OCI-LY7 (cell line): ENCODE measurements around the gene CIC. TPM values are rescaled to one million over a fixed set of nuclear protein-coding genes. Genes with fewer than 3 reads are reported as not detected.
A peak's percentile ranks its signal among the peaks of the same experiment; 100 is the strongest.

ENCODE experiments used
- BruUV-seq: library from RNA; stranded (reverse); fragments of 400-500 nt; replicated peaks from 2 replicates; lab custom pipeline; 2021; lab: Mats Ljungman, UMichigan
- CTCF ChIA-PET: fragments of 300-600 bp; sonication (Branson Sonifier 250); formaldehyde crosslinking; loops from one replicate; lab custom pipeline; 2022; ENCODE audit warnings: antibody characterized with exemption; ENCODE audit not compliant: unreplicated experiment; lab: Charles Lee
- POLR2A ChIA-PET: fragments of 300-600 bp; sonication (Branson Sonifier 250); formaldehyde crosslinking; loops from one replicate; lab custom pipeline; 2022; ENCODE audit warnings: antibody characterized with exemption; lab: Charles Lee
- DNase-seq: peaks from one replicate; pipeline ENCODE4 v3.0.0-alpha.2; 2015; ENCODE audit warnings: low spot score
- H2AFZ ChIP-seq: fragments of 200-600 bp; sonication (generic), shearing (Covaris generic); 2 replicates; pipeline ENCODE4 v1.6.1; 2014; ENCODE audit warnings: mild to moderate bottlenecking, antibody characterized with exemption, low read length, moderate library complexity
- H3K27ac ChIP-seq: fragments of 200-600 bp; sonication (generic); 2 replicates; pipeline ENCODE4 v1.5.1; 2014; ENCODE audit warnings: mixed run types, low read depth, mild to moderate bottlenecking, moderate library complexity, low read length, inconsistent platforms; ENCODE audit not compliant: poor library complexity, severe bottlenecking
- H3K36me3 ChIP-seq: fragments of 200-600 bp; sonication (generic); 2 replicates; pipeline ENCODE4 v1.6.1; 2014; ENCODE audit warnings: mild to moderate bottlenecking, antibody characterized with exemption, low read length, moderate library complexity, mixed read lengths; ENCODE audit not compliant: insufficient read depth
- H3K4me1 ChIP-seq: fragments of 200-600 bp; sonication (generic); 2 replicates; pipeline ENCODE4 v1.5.1; 2014; ENCODE audit warnings: mild to moderate bottlenecking, low read length; ENCODE audit not compliant: insufficient read depth, poor library complexity, severe bottlenecking
- H3K4me2 ChIP-seq: fragments of 200-600 bp; sonication (generic); 2 replicates; pipeline ENCODE4 v1.6.1; 2014; ENCODE audit warnings: mild to moderate bottlenecking, low read length
- H3K4me3 ChIP-seq: fragments of 200-600 bp; sonication (generic); 2 replicates; pipeline ENCODE4 v1.5.1; 2014; ENCODE audit warnings: mild to moderate bottlenecking, low read depth, low read length; ENCODE audit not compliant: poor library complexity, severe bottlenecking
- H3K79me2 ChIP-seq: fragments of 200-600 bp; sonication (generic); 2 replicates; pipeline ENCODE4 v1.6.1; 2016; ENCODE audit warnings: low read depth, mild to moderate bottlenecking, low read length, moderate library complexity, mixed read lengths; ENCODE audit not compliant: insufficient read depth
- H3K9me2 ChIP-seq: fragments of 200-600 bp; sonication (generic); 2 replicates; pipeline ENCODE4 v1.6.1; 2016; ENCODE audit warnings: mild to moderate bottlenecking, low read length, mixed read lengths; ENCODE audit not compliant: insufficient read depth
- H3K9me3 ChIP-seq: fragments of 200-600 bp; sonication (generic); 2 replicates; pipeline ENCODE4 v1.6.1; 2014; ENCODE audit warnings: mild to moderate bottlenecking, mixed run types, low read length, mixed read lengths
- H4K20me1 ChIP-seq: fragments of 200-600 bp; sonication (generic); 2 replicates; pipeline ENCODE4 v1.6.1; 2014; ENCODE audit warnings: mild to moderate bottlenecking, antibody characterized with exemption, low read length, moderate library complexity, mixed read lengths; ENCODE audit not compliant: insufficient read depth
- EZH2phosphoT487 ChIP-seq: fragments of 200-600 bp; sonication (generic); IDR thresholded peaks from 2 replicates; pipeline ENCODE4 v1.6.1; 2018; ENCODE audit warnings: low read depth, borderline replicate concordance, mild to moderate bottlenecking, mixed run types, antibody characterized with exemption, low read length, moderate library complexity, mixed read lengths
- intact Hi-C: fragments of 100-400 bp; cut with micrococcal nuclease; formaldehyde crosslinking; loops from one replicate; pipeline ENCODE4 v1.10.0; 2022; ENCODE audit not compliant: unreplicated experiment
- total RNA-seq, 2 experiments: library from RNA; depleted of rRNA in 1 of 2; stranded (reverse); fragments of >200 nt in 1 of 2; shearing (Covaris generic) in 1 of 2; gene quantifications; 2 replicates each; pipeline ENCODE4 v1.2.3, GENCODE V29; 2014 to 2022
- TF ChIP-seq, protein P1 (sequence below): fragments of 200-600 bp; sonication (generic); conservative IDR thresholded peaks from 2 replicates; pipeline ENCODE4 v1.5.1; 2014; ENCODE audit warnings: mild to moderate bottlenecking, antibody characterized with exemption, low read length, moderate library complexity, mixed read lengths

The CIC gene
- total RNA-seq, 2 experiments from 2014 or later: 26.8 to 48.2 TPM

DNA sequence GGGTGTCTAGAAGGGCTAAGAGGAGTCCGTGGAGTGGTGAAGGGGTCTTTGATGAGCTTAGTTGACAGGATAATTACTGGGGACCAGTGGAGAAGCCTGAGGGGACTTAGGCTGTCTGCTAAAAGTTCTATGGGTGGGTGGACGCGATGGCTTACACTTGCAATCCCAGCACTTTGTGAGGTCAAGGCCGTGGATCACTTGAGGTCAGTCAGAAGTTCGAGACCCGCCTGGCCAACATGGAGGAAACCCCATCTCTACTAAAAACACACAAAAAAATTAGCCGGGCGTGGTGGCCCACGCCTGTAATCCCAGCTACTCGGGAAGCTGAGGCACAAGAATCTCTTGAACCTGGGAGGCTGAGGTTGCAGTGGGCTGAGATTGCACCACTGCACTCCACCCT, 23.8 kb upstream of the CIC start:
- ChIA-PET POLR2A (interaction anchor here (1.2 kb wide), 1 partner anchor 53 kb away, joined by 3 read pairs; no protein-coding TSS in a partner anchor), CTCF (no interaction called here)
- peak overlapping the region; percentile 92 for H3K4me3 ChIP-seq
- peaks cover 18% of the 10 kb centered on the region for H3K79me2 ChIP-seq
- peaks cover 33% of the 10 kb centered on the region for H3K4me1 ChIP-seq
- intact Hi-C loops: loop anchor here (2.0 kb wide), 1 partner anchor 112 kb away; the partner anchor contains the start of gene POU2F2
- no TSS peak for BruUV-seq
- H3K27ac ChIP-seq: peak overlapping the region; percentile 77
- H3K9me3 ChIP-seq: no peaks in the 10 kb centered on the region
- H4K20me1 ChIP-seq: no peaks in the 10 kb centered on the region
- peak overlapping the region; percentile 59 for H3K4me2 ChIP-seq
- no peak for TF ChIP-seq EZH2phosphoT487
- TF ChIP-seq, protein P1, sequence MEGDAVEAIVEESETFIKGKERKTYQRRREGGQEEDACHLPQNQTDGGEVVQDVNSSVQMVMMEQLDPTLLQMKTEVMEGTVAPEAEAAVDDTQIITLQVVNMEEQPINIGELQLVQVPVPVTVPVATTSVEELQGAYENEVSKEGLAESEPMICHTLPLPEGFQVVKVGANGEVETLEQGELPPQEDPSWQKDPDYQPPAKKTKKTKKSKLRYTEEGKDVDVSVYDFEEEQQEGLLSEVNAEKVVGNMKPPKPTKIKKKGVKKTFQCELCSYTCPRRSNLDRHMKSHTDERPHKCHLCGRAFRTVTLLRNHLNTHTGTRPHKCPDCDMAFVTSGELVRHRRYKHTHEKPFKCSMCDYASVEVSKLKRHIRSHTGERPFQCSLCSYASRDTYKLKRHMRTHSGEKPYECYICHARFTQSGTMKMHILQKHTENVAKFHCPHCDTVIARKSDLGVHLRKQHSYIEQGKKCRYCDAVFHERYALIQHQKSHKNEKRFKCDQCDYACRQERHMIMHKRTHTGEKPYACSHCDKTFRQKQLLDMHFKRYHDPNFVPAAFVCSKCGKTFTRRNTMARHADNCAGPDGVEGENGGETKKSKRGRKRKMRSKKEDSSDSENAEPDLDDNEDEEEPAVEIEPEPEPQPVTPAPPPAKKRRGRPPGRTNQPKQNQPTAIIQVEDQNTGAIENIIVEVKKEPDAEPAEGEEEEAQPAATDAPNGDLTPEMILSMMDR: no peak
- H2AFZ ChIP-seq: no peak overlapping the region; the same call in 1 of the 2 replicates
- H3K36me3 ChIP-seq: peaks cover 31% of the 10 kb centered on the region
- no peaks in the 10 kb centered on the region for H3K9me2 ChIP-seq
- no peak for DNase-seq

DNA sequence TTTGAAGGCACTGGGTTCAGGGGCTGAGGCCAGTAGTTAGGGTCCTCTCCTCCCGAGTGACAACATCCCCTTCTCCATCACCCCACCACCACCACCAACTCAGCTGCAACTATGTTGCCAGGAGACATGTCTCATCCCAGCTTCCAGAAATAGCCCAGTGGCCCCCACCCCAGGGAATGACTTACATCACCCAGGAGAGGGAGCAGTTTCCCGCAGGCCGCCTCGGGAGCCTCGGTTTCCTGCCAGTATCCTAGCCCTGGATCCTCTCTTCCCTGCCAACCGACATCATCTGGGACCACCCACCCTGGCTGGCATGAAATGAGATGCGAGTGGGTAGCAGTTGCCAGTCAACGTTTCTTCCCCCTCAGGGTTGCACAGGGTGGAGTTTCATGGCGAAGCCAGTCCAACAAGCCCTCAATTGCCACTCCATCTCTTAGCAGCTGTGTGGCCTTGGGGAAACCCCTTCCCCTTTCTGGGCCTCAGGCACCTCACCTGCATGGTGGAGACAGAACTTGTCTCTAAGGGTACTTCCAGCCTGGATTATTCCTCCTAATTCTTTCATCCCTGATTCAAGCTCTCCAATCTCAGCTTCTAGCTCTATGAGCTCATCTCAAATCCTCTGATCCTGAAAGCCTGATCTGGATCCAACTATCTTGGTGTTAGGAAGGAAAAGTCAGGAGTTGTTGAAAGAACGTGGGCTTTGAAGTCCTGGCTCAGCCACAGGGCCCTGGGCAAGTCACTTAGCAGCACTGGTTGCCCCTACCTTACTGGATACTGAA, 22.7 kb upstream of the CIC start:
- H3K9me2 ChIP-seq: no peaks in the 10 kb centered on the region
- no peak overlapping the region for H3K4me3 ChIP-seq
- H3K36me3 ChIP-seq: peaks cover 29% of the 10 kb centered on the region
- intact Hi-C loops: no loop called here
- H4K20me1 ChIP-seq: no peaks in the 10 kb centered on the region
- peak overlapping the region; percentile 12 for H3K27ac ChIP-seq
- TF ChIP-seq, protein P1: no peak
- TF ChIP-seq EZH2phosphoT487: no peak
- no peaks in the 10 kb centered on the region for H3K9me3 ChIP-seq
- no peak overlapping the region for H2AFZ ChIP-seq
- ChIA-PET CTCF (no interaction called here), POLR2A (interaction anchor here (0.5 to 1.0 kb wide), 2 partner anchors 32 to 80 kb away, joined by 3 read pairs; no protein-coding TSS in a partner anchor)
- BruUV-seq: no TSS peak
- no peak overlapping the region for H3K4me2 ChIP-seq
- no peak for DNase-seq
- peaks cover 22% of the 10 kb centered on the region for H3K4me1 ChIP-seq
- peaks cover 7% of the 10 kb centered on the region for H3K79me2 ChIP-seq
